Activated B cell treated with CpG ODN at 0.5 μM for 24 hours (primary cell): ENCODE data around the gene WDR36. TPM values are rescaled to one million over a fixed set of nuclear protein-coding genes. Genes with fewer than 3 reads are reported as not detected.

ENCODE experiments used
- ATAC-seq: fragments of 200-7000 bp; cut with Tn5 transposase; one replicate; pipeline ENCODE4 v1.10.0; 2021; ENCODE audit warnings: low read depth, mild to moderate bottlenecking, moderate library complexity
- CTCF ChIA-PET: fragments of 350-600 bp; sonication (Branson Sonifier 250); formaldehyde crosslinking; loops from one replicate; lab custom pipeline; 2021; ENCODE audit warnings: antibody characterized with exemption; lab: Charles Lee
- POLR2A ChIA-PET: fragments of 350-600 bp; sonication (Branson Sonifier 250); formaldehyde crosslinking; loops from one replicate; lab custom pipeline; 2021; ENCODE audit warnings: antibody characterized with exemption; lab: Charles Lee
- DNase-seq: peaks from one replicate; pipeline ENCODE4 v3.0.0; 2022
- H3K27ac Mint-ChIP-seq: one replicate; pipeline ENCODE4 v1.8.0; 2020; ENCODE audit warnings: mixed read lengths
- H3K27me3 Mint-ChIP-seq: one replicate; pipeline ENCODE4 v1.8.0; 2021; ENCODE audit warnings: mixed read lengths
- H3K36me3 Mint-ChIP-seq: one replicate; pipeline ENCODE4 v1.8.0; 2021; ENCODE audit warnings: low read depth, mixed read lengths
- H3K4me1 Mint-ChIP-seq: one replicate; pipeline ENCODE4 v1.8.0; 2021; ENCODE audit warnings: mixed read lengths
- H3K4me3 Mint-ChIP-seq: one replicate; pipeline ENCODE4 v1.8.0; 2020; ENCODE audit warnings: mild to moderate bottlenecking, mixed read lengths
- H3K9me3 Mint-ChIP-seq: one replicate; pipeline ENCODE4 v1.8.0; 2020; ENCODE audit warnings: mixed read lengths
- intact Hi-C: fragments of 100-400 bp; cut with micrococcal nuclease; formaldehyde crosslinking; loops from one replicate; pipeline ENCODE4 v1.15.1; 2024
- total RNA-seq: library from RNA; stranded (reverse); gene quantifications from 2 replicates; pipeline ENCODE4 v1.2.3, GENCODE V29; 2022
- TF ChIP-seq, protein P1 (sequence below): fragments of 200-600 bp; IDR thresholded peaks from one replicate; pipeline ENCODE4 v1.8.0; 2022; ENCODE audit warnings: antibody characterized with exemption, mild to moderate bottlenecking

The WDR36 gene
- total RNA-seq, 1 donor from 2014 or later, result 48.6 TPM

DNA sequence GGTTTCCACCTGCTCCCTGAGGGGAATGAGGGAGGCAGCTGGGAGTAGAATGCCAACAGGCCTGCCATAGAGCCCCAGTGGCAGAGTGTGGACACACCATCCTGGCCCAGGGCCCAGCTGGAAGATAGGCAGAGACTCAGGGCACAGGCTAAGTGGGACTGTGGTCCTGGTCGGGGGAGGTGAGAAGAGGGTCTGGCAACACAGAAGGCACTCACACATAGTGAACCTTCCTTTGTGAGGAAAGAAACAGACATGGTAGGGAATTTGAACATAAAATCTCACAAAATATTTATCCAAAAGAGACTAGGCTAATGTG lies 41.2 kb downstream of the WDR36 start:
- ChIA-PET POLR2A (no interaction called here), CTCF (no interaction called here)
- intact Hi-C loops, result no loop called here
- Mint-ChIP-seq H3K27ac (no peak overlapping the region), H3K4me1 (no peaks in the 10 kb centered on the region), H3K36me3 (peaks cover 11% of the 10 kb centered on the region), H3K4me3 (no peak overlapping the region), H3K9me3 (no peaks in the 10 kb centered on the region), H3K27me3 (no peaks in the 10 kb centered on the region)
- no peak for ATAC-seq
- TF ChIP-seq, protein P1, sequence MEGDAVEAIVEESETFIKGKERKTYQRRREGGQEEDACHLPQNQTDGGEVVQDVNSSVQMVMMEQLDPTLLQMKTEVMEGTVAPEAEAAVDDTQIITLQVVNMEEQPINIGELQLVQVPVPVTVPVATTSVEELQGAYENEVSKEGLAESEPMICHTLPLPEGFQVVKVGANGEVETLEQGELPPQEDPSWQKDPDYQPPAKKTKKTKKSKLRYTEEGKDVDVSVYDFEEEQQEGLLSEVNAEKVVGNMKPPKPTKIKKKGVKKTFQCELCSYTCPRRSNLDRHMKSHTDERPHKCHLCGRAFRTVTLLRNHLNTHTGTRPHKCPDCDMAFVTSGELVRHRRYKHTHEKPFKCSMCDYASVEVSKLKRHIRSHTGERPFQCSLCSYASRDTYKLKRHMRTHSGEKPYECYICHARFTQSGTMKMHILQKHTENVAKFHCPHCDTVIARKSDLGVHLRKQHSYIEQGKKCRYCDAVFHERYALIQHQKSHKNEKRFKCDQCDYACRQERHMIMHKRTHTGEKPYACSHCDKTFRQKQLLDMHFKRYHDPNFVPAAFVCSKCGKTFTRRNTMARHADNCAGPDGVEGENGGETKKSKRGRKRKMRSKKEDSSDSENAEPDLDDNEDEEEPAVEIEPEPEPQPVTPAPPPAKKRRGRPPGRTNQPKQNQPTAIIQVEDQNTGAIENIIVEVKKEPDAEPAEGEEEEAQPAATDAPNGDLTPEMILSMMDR, result no peak
- DNase-seq, result no peak

GRCh38 chr5:111134087-111134486 lies 41.9 kb downstream of the WDR36 start:
- no peaks in the 10 kb centered on the region for H3K9me3 Mint-ChIP-seq

GRCh38 chr5:111134864-111135263 lies 42.7 kb downstream of the WDR36 start:
- POLR2A ChIA-PET, result no interaction called here
- H3K36me3 Mint-ChIP-seq, result peaks cover 3% of the 10 kb centered on the region
- H3K27me3 Mint-ChIP-seq, result no peaks in the 10 kb centered on the region
- TF ChIP-seq, protein P1, result no peak
- intact Hi-C loops, result no loop called here
- H3K4me3 Mint-ChIP-seq, result no peak overlapping the region
- H3K9me3 Mint-ChIP-seq, result no peaks in the 10 kb centered on the region
- no peak overlapping the region for H3K27ac Mint-ChIP-seq
- no peak for ATAC-seq
- CTCF ChIA-PET, result no interaction called here
- H3K4me1 Mint-ChIP-seq, result no peaks in the 10 kb centered on the region
- DNase-seq, result no peak

More at GRCh38 chr5:111134087-111134486, 41.9 kb downstream of the WDR36 start:
- Mint-ChIP-seq H3K27me3 (no peaks in the 10 kb centered on the region), H3K27ac (no peak overlapping the region), H3K4me3 (no peak overlapping the region), H3K36me3 (peaks cover 5% of the 10 kb centered on the region), H3K4me1 (no peaks in the 10 kb centered on the region)
- intact Hi-C loops, result no loop called here
- DNase-seq, result no peak
- CTCF ChIA-PET, result no interaction called here
- POLR2A ChIA-PET, result no interaction called here
- ATAC-seq, result no peak
- TF ChIP-seq, protein P1, result no peak

DNA sequence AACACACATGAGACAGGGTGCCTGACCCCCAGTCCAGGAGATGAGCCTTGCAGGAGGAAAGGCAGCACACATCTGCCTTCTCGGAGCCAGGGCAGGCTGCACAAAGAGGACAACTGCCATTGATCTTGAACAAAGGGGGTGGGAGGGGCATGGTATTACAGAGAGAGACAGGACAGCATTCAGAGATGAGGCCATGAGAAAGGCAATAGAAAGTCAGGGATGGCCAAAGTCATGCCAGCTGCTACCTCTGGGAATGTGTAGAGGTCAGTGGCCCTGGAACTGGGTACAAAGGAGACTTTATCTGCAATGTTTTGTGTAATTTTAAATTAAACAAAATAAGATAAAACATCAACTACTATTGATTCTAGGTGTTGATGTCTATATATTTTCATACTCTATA lies 43.2 kb downstream of the WDR36 start:
- no peak for ATAC-seq
- CTCF ChIA-PET, result no interaction called here
- no peaks in the 10 kb centered on the region for H3K36me3 Mint-ChIP-seq
- H3K4me1 Mint-ChIP-seq, result no peaks in the 10 kb centered on the region
- POLR2A ChIA-PET, result no interaction called here
- H3K27ac Mint-ChIP-seq, result no peak overlapping the region
- H3K4me3 Mint-ChIP-seq, result no peak overlapping the region
- H3K27me3 Mint-ChIP-seq, result no peaks in the 10 kb centered on the region
- no peak for DNase-seq
- no peaks in the 10 kb centered on the region for H3K9me3 Mint-ChIP-seq
- TF ChIP-seq, protein P1, result no peak
- intact Hi-C loops, result no loop called here

DNA sequence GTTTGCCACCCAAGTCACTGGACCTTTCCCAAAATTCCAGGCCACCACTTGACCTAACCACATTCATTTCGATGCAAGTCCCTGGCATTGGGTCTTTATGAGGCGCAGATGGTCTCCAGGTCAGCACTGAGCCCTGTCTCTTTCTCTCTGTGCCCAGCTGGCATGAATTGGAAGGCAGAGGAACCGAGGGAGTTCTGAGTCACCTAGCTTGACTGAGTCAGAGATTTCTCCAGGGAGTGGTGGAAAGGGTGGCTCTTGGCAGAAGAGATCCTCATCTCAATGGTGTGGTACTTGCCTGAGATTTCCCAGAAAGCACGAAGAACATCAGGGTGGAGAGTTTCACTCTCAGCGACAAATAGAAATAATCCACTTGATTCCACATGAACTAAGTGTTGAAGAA lies 43.8 kb downstream of the WDR36 start:
- Mint-ChIP-seq H3K36me3 (no peaks in the 10 kb centered on the region), H3K9me3 (no peaks in the 10 kb centered on the region), H3K4me1 (no peaks in the 10 kb centered on the region), H3K27me3 (no peaks in the 10 kb centered on the region), H3K4me3 (no peak overlapping the region), H3K27ac (no peak overlapping the region)
- no peak for ATAC-seq
- ChIA-PET CTCF (no interaction called here), POLR2A (no interaction called here)
- intact Hi-C loops, result no loop called here
- TF ChIP-seq, protein P1, result no peak
- DNase-seq, result no peak
